PC-9 (cell line): ENCODE data around the gene SNX33. TPM values are rescaled to one million over a fixed set of nuclear protein-coding genes. Genes with fewer than 3 reads are reported as not detected.
A peak's percentile ranks its signal among the peaks of the same experiment; 100 is the strongest.

Experiments
- BruUV-seq: library from RNA; stranded (reverse); fragments of 400-500 nt; replicated peaks from 2 replicates; lab custom pipeline; 2021; lab: Mats Ljungman, UMichigan
- CTCF ChIA-PET: fragments of 300-600 bp; sonication (Branson Sonifier 250); formaldehyde crosslinking; loops from one replicate; lab custom pipeline; 2022; ENCODE audit warnings: antibody characterized with exemption; lab: Charles Lee
- POLR2A ChIA-PET: fragments of 300-600 bp; sonication (Branson Sonifier 250); formaldehyde crosslinking; loops from one replicate; lab custom pipeline; 2022; ENCODE audit warnings: antibody characterized with exemption; ENCODE audit not compliant: unreplicated experiment; lab: Charles Lee
- DNase-seq, 2 experiments: peaks; one replicate each; pipeline versions ENCODE4 v3.0.0 to v3.0.0-alpha.2; 2015 to 2022; ENCODE audit warnings: mixed read lengths in 1 of 2
- H2AFZ ChIP-seq: fragments of 200-600 bp; sonication (generic); 2 replicates; pipeline ENCODE4 v1.8.1; 2017; ENCODE audit warnings: antibody characterized with exemption
- H3F3A ChIP-seq: fragments of 200-600 bp; sonication (generic); 2 replicates; pipeline ENCODE4 v1.8.1; 2017; ENCODE audit warnings: antibody characterized with exemption, mild to moderate bottlenecking, low read depth; ENCODE audit not compliant: insufficient read depth
- H3K27ac ChIP-seq: fragments of 200-600 bp; sonication (generic); 2 replicates; pipeline ENCODE4 v1.6.1; 2016; ENCODE audit warnings: mixed run types
- H3K27me3 ChIP-seq: fragments of 200-600 bp; sonication (generic); 2 replicates; pipeline ENCODE4 v1.6.1; 2016; ENCODE audit warnings: low read depth, mixed run types; ENCODE audit not compliant: insufficient read depth
- H3K36me3 ChIP-seq: fragments of 200-600 bp; sonication (generic); 2 replicates; pipeline ENCODE4 v1.6.1; 2016; ENCODE audit warnings: low read depth, mixed run types
- H3K4me1 ChIP-seq: fragments of 200-600 bp; sonication (generic); replicated peaks from 2 replicates; pipeline ENCODE4 v1.6.1; 2016; ENCODE audit warnings: mixed run types; ENCODE audit not compliant: insufficient read depth
- H3K4me2 ChIP-seq: fragments of 200-600 bp; sonication (generic); 2 replicates; pipeline ENCODE4 v1.6.1; 2017; ENCODE audit warnings: mixed run types
- H3K4me3 ChIP-seq: fragments of 200-600 bp; sonication (generic); 2 replicates; pipeline ENCODE4 v1.6.1; 2016; ENCODE audit warnings: mixed run types
- H3K79me2 ChIP-seq: fragments of 200-600 bp; sonication (generic); 2 replicates; pipeline ENCODE4 v1.6.1; 2017; ENCODE audit warnings: low read depth, mixed run types
- H3K9me2 ChIP-seq: fragments of 200-600 bp; sonication (generic); 2 replicates; pipeline ENCODE4 v1.8.1; 2017; ENCODE audit warnings: mild to moderate bottlenecking; ENCODE audit not compliant: insufficient read depth
- H3K9me3 ChIP-seq: fragments of 200-600 bp; sonication (generic); 2 replicates; pipeline ENCODE4 v1.8.1; 2016; ENCODE audit warnings: low read depth; ENCODE audit not compliant: insufficient read depth
- H4K20me1 ChIP-seq: fragments of 200-600 bp; sonication (generic); 2 replicates; pipeline ENCODE4 v1.8.1; 2017; ENCODE audit not compliant: insufficient read depth
- CTCF ChIP-seq: fragments of 200-600 bp; sonication (generic); conservative IDR thresholded peaks from 2 replicates; pipeline ENCODE4 v1.6.1; 2017; ENCODE audit warnings: mixed run types, antibody characterized with exemption, mild to moderate bottlenecking, moderate library complexity
- EZH2 ChIP-seq: fragments of 200-600 bp; sonication (generic); IDR thresholded peaks from 2 replicates; pipeline ENCODE4 v1.8.0; 2017; ENCODE audit warnings: antibody characterized with exemption, low read depth
- intact Hi-C: fragments of 100-400 bp; cut with micrococcal nuclease; formaldehyde crosslinking; loops from one replicate; pipeline ENCODE4 v1.10.0; 2022; ENCODE audit not compliant: unreplicated experiment
- total RNA-seq: library from RNA; stranded (reverse); gene quantifications from 2 replicates; pipeline ENCODE4 v1.2.3, GENCODE V29; 2021

Gene SNX33
- total RNA-seq, 1 experiment from 2014 or later, result 27.8 TPM

- Histone ChIP-seq H3K79me2 (peaks cover 13% of the 10 kb centered on the region; the same call in 1 of the 2 replicates), H3K4me3 (no peak overlapping the region), H3K27me3 (no peaks in the 10 kb centered on the region), H3K27ac (peak overlapping the region; percentile 99), H3K4me2 (peak overlapping the region; percentile 67), H3K9me3 (no peaks in the 10 kb centered on the region), H4K20me1 (no peaks in the 10 kb centered on the region), H3K9me2 (no peaks in the 10 kb centered on the region), H3K36me3 (no peaks in the 10 kb centered on the region), H2AFZ (no peak overlapping the region; the same call in 1 of the 2 replicates), H3F3A (peaks cover 92% of the 10 kb centered on the region), H3K4me1 (peaks cover 100% of the 10 kb centered on the region)
- peak; percentile 88 to 90 for DNase-seq
- TF ChIP-seq CTCF, result no peak
- TF ChIP-seq EZH2, result no peak
- CTCF ChIA-PET, result no interaction called here
- TSS peak; percentile 14 for BruUV-seq
- intact Hi-C loops, result loop anchor here (5.0 kb wide), 2 partner anchors 217 to 627 kb away; partner anchors contain the start of gene SIN3A
- POLR2A ChIA-PET, result interaction anchor here (0.6 to 0.7 kb wide), 3 partner anchors 8 to 23 kb away, joined by 3 to 6 read pairs (median 6); partner anchors contain the start of gene SNX33
These were observed 21.6 kb downstream of the SNX33 start for GRCh38 chr15:75669191-75669878.

- Histone ChIP-seq H3K27me3 (no peaks in the 10 kb centered on the region), H3K36me3 (no peaks in the 10 kb centered on the region), H3F3A (peaks cover 86% of the 10 kb centered on the region), H3K9me3 (no peaks in the 10 kb centered on the region), H3K79me2 (peaks cover 15% of the 10 kb centered on the region; the same call in 1 of the 2 replicates), H3K9me2 (no peaks in the 10 kb centered on the region), H3K27ac (peak overlapping the region; percentile 99), H4K20me1 (no peaks in the 10 kb centered on the region), H3K4me2 (peak overlapping the region; percentile 67), H3K4me1 (peaks cover 100% of the 10 kb centered on the region), H2AFZ (no peak overlapping the region), H3K4me3 (no peak overlapping the region)
- POLR2A ChIA-PET, result no interaction called here
- no peak for DNase-seq
- intact Hi-C loops, result loop anchor here (5.0 kb wide), 2 partner anchors 218 to 628 kb away; partner anchors contain the start of gene SIN3A
- no TSS peak for BruUV-seq
- CTCF ChIA-PET, result no interaction called here
- TF ChIP-seq CTCF, result no peak
- TF ChIP-seq EZH2, result no peak
These were observed 22.1 kb downstream of the SNX33 start for GRCh38 chr15:75669879-75670212.

GRCh38 chr15:75671730-75672602, 24.3 kb downstream of the SNX33 start:
- TF ChIP-seq CTCF (no peak), EZH2 (no peak)
- Histone ChIP-seq H3K27ac (peak overlapping the region; percentile 71), H3K27me3 (no peaks in the 10 kb centered on the region), H3F3A (peaks cover 65% of the 10 kb centered on the region), H3K79me2 (peaks cover 19% of the 10 kb centered on the region; the same call in 1 of the 2 replicates), H3K9me3 (no peaks in the 10 kb centered on the region), H3K4me2 (peak overlapping the region; percentile 79), H4K20me1 (no peaks in the 10 kb centered on the region), H2AFZ (no peak overlapping the region), H3K9me2 (no peaks in the 10 kb centered on the region), H3K36me3 (no peaks in the 10 kb centered on the region), H3K4me1 (peaks cover 80% of the 10 kb centered on the region), H3K4me3 (no peak overlapping the region)
- BruUV-seq, result no TSS peak
- ChIA-PET POLR2A (interaction anchor here (0.5 to 1.4 kb wide), 9 partner anchors 11 to 605 kb away, joined by 3 to 13 read pairs (median 6); partner anchors contain the start of gene IMP3), CTCF (interaction anchor here (0.5 to 1.7 kb wide), 2 partner anchors 25 to 324 kb away, joined by 3 to 4 read pairs; partner anchors contain the start of gene SNX33)
- DNase-seq, result no peak
- intact Hi-C loops, result loop anchor here (2.0 kb wide), 1 partner anchor 31 kb away; the partner anchor contains the start of gene IMP3
